Muscle layer of colon (tissue), 2 donors: ENCODE results near the gene RIGI.
"Not testable (repeated sequence)": the region's sequence is repeated elsewhere in the genome, so short reads cannot be mapped to it uniquely, and the experiment has no call there.

Experiments
- H3K27ac ChIP-seq: one replicate; pipeline ENCODE4 v1.7.0; 2013; ENCODE audit warnings: low read depth, mild to moderate bottlenecking, low read length, moderate library complexity
- H3K27me3 ChIP-seq, 2 donors: one replicate each; pipeline ENCODE4 v1.7.0; 2013; ENCODE audit warnings: low read length in 2 of 2, mild to moderate bottlenecking in 2 of 2; ENCODE audit not compliant: insufficient read depth in 2 of 2, control insufficient read depth in 1 of 2
- H3K36me3 ChIP-seq: one replicate; pipeline ENCODE4 v1.7.0; 2013; ENCODE audit warnings: mild to moderate bottlenecking, low read length; ENCODE audit not compliant: insufficient read depth
- H3K4me1 ChIP-seq: one replicate; pipeline ENCODE4 v1.7.0; 2013; ENCODE audit warnings: mild to moderate bottlenecking, low read length; ENCODE audit not compliant: insufficient read depth
- H3K4me3 ChIP-seq, 2 donors: one replicate each; pipeline ENCODE4 v1.7.0; 2013; ENCODE audit warnings: low read length in 2 of 2, low read depth in 1 of 2, mild to moderate bottlenecking in 1 of 2, moderate library complexity in 1 of 2
- H3K9ac ChIP-seq: one replicate; pipeline ENCODE4 v1.7.0; 2013; ENCODE audit warnings: low read length
- H3K9me3 ChIP-seq: one replicate; pipeline ENCODE4 v1.7.0; 2013; ENCODE audit warnings: mild to moderate bottlenecking, low read length
- donor health status: abdominal sarcoma.
- donor health status: Adenocarcinoma of cecum.

The RIGI gene

DNA sequence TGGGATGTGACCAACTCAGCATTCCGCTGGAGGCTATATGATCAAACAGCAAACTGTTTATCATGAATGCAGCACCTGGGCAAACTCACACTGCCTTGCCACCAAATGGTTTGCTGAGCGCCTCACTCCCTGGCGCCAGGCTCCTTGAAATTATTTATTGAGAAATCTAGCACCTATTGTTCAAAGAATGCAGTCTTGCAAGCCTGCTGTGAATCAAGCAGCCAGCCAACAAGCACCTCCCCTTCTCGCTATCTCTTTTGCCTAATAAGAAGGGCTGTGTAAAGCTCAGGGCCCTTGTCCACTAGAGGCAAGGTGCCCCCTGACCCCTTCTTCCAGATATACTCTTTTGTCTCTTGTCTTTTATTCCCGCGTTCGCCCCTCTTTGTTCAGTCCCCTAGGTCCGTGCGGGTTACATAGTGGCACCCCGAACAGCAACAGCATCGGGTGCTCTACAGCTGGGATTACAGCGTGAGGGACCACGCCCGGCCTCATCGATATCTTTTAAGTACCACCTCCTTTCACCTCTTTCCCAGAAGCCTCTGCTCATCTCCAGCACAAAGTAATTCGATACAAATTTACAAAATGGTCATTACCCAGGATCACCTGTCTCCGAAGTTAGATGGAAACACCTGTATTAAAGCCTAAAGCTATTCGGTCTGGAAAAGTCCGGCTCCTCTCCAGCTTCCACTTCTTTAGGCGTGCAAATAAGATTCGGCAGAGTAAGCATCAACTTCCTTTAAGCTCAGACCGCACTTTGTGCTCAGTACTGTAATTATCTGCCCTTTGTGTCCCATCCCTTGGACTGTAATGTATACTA, 896 bp downstream of the RIGI start:
- Histone ChIP-seq H3K36me3 (no peaks in the 10 kb centered on the region), H3K9me3 (no peaks in the 10 kb centered on the region), H3K4me3 (peak overlapping the region; percentile 79 to 84), H3K9ac (peak overlapping the region; percentile 76), H3K4me1 (peaks cover 24% of the 10 kb centered on the region), H3K27me3 (no peaks in the 10 kb centered on the region), H3K27ac (peak overlapping the region; percentile 87)

DNA sequence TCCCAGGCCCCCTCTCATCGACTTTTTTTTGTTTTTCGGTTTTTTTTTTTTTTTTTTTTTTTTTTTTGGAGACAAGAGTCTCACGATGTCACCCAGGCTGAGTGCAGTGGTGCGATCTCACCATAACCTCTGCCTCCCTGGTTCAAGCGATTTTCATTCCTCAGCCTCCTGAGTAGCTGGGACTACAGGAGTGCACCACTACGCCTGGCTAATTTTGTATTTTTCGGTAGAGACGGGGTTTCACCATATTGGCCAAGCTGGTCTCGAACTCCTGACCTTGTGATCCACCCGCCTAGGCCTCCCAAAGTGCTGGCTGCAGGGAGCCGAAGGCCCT, 1.5 kb downstream of the RIGI start:
- H3K27ac ChIP-seq = not testable (repeated sequence)

DNA sequence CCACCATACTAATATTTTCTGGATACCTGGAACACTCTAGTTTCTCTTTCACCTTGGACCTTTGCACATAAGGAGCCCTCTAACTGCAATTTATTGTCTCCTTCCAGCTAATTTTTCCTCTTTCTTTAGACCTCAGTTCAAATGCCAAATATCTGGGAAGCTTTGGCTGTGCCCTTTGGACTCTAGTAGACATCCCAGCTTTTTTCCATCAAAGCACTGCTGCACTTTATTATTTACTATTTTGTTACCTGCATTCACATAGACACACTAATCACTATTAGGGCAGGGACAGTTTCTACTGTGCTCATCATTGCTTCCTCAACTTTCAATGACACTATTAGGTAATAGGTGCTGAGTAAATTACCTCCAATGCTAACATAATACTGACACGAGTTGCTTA, 2.1 kb downstream of the RIGI start:
- no peaks in the 10 kb centered on the region for H3K9me3 ChIP-seq
- no peaks in the 10 kb centered on the region for H3K36me3 ChIP-seq
- H3K4me3 ChIP-seq = no peak overlapping the region
- H3K4me1 ChIP-seq = peaks cover 24% of the 10 kb centered on the region
- no peak overlapping the region for H3K27ac ChIP-seq
- H3K27me3 ChIP-seq = no peaks in the 10 kb centered on the region
- H3K9ac ChIP-seq = no peak overlapping the region

More for the DNA sequence above, 1.5 kb downstream of the RIGI start:
- Histone ChIP-seq H3K4me1 (peaks cover 24% of the 10 kb centered on the region), H3K4me3 (peak overlapping the region in 1 of 2 donors; percentile 79)
- H3K27me3 ChIP-seq, H3K36me3 ChIP-seq, H3K9me3 ChIP-seq, H3K9ac ChIP-seq: not testable (repeated sequence)

DNA sequence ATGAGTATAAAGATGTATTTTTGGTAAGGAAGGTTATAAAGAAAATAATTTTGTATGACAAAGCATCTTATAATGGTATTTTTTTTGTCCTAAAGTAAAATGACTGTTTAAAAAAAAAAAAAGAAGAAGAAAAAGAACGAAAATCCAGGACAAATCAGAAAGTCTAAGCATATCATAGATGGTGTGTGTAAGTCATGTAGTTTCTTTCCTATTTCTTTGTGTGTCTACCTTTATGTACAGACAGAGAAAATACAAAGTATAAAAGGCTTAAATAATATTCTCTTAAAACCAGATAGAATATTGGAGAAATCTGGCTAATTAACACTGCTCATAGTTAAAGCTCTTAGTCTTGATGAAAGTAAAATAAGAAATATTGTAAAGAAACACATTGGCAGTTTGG, 7.7 kb downstream of the RIGI start:
- no peak overlapping the region for H3K9ac ChIP-seq
- no peak overlapping the region for H3K27ac ChIP-seq
- no peaks in the 10 kb centered on the region for H3K4me1 ChIP-seq
- no peak overlapping the region for H3K4me3 ChIP-seq
- no peaks in the 10 kb centered on the region for H3K9me3 ChIP-seq
- H3K27me3 ChIP-seq = no peaks in the 10 kb centered on the region
- H3K36me3 ChIP-seq = no peaks in the 10 kb centered on the region

DNA sequence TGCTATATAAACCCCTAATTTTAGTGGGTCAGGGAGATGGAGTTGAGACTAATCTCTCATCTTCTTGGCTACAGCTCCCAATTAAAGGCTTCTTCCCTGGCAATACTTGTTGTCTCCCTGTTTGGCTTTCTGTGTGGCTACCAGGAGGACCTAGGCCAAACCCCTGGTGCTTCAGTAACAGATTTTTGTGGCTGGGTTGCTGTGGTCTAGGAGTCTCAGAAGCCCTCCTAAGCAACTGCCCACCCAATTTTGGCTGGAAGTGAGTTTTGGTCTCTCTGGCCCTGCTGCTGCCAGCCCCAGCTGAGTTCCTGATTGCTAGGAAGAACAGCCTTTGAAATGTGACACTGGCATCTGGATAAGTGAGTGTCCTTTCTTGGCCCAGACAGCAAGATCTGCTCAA, 9.8 kb downstream of the RIGI start:
- no peaks in the 10 kb centered on the region for H3K4me1 ChIP-seq
- no peak overlapping the region for H3K4me3 ChIP-seq
- H3K36me3 ChIP-seq = no peaks in the 10 kb centered on the region
- no peak overlapping the region for H3K9ac ChIP-seq
- no peaks in the 10 kb centered on the region for H3K9me3 ChIP-seq
- no peak overlapping the region for H3K27ac ChIP-seq
- no peaks in the 10 kb centered on the region for H3K27me3 ChIP-seq

DNA sequence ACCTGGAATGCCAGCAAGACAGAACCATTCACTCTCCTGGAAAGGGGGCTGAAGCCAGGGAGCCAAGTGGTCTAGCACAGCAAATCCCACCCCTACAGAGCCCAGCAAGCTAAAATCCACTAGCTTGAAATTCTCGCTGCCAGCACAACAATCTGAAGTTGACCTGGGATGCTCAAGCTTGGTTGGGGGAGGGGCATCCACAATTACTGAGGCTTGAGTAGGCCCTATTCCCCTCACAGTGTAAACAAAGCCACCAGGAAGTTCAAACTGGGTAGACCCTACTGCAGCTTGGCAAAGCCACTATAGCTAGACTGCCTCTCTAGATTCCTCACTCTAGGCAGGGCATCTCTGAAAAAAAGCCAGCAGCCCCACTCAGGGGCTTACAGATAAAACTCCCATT, 17.3 kb downstream of the RIGI start:
- Histone ChIP-seq H3K27me3 (no peaks in the 10 kb centered on the region), H3K4me3 (no peak overlapping the region), H3K27ac (no peak overlapping the region), H3K9ac (no peak overlapping the region), H3K4me1 (no peaks in the 10 kb centered on the region), H3K36me3 (no peaks in the 10 kb centered on the region), H3K9me3 (no peaks in the 10 kb centered on the region)

DNA sequence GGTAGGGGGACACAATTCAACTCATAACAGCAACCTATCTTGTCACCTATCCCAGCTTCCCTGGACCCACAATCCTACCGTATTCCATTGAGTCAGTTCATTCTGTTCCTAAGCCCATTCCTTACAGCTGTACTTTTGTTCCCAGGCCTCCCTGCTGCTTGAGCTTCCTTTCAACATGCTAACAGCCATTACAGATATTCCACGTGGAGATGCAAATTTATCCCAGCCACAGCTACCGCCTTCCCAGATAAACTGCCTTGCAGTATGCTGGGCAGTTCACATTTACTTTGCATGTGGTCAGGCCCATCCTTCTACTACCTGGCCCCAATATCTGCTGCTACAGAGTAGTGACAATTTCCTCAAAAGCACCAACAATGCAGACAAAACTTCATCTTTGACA, 23.0 kb downstream of the RIGI start:
- no peaks in the 10 kb centered on the region for H3K4me1 ChIP-seq
- no peak overlapping the region for H3K27ac ChIP-seq
- no peaks in the 10 kb centered on the region for H3K9me3 ChIP-seq
- no peak overlapping the region for H3K9ac ChIP-seq
- H3K36me3 ChIP-seq = peaks cover 3% of the 10 kb centered on the region
- H3K4me3 ChIP-seq = no peak overlapping the region
- no peaks in the 10 kb centered on the region for H3K27me3 ChIP-seq

DNA sequence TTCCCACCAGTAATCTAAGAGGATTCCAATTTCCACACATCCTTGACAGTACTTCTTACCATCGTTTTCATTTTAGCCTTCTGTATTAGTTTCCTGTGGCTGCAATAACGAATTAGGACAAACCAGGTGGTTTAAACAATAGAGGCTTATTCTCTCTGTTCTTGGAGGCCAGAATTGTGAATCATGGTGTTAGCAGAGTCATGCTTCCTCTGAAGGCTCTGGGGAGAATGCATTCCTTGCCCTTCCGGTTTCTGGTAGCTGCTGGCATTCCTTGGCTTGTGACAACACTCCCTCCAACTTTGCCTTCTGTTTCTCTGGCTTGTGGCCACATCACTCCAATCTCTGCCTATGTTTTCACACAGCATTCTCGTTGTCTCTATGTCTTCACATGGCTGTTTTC, 23.5 kb downstream of the RIGI start:
- no peaks in the 10 kb centered on the region for H3K9me3 ChIP-seq
- H3K9ac ChIP-seq = no peak overlapping the region
- H3K36me3 ChIP-seq = peaks cover 7% of the 10 kb centered on the region
- H3K27me3 ChIP-seq = no peaks in the 10 kb centered on the region
- H3K4me1 ChIP-seq = no peaks in the 10 kb centered on the region
- H3K27ac ChIP-seq = no peak overlapping the region
- no peak overlapping the region for H3K4me3 ChIP-seq

DNA sequence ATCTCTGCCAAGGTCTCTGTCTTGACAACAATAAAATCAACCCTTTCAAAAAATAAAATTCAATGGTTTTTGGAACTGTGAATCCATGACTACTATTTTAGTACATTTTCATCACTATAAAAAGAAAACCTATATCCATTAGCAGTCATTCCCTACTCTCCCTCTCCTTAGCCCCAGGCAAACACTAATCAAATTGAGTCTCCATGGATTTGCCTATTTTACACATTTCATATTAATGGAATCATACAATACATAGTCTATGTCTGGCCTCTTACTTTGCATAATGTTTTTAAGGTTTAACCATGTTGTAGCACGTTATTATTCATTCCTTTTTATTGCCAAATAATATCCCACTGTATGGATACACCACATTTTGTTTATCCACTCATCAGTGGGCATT, 24.1 kb downstream of the RIGI start:
- H3K9me3 ChIP-seq = no peaks in the 10 kb centered on the region
- no peaks in the 10 kb centered on the region for H3K27me3 ChIP-seq
- H3K4me1 ChIP-seq = no peaks in the 10 kb centered on the region
- H3K27ac ChIP-seq = no peak overlapping the region
- H3K9ac ChIP-seq = no peak overlapping the region
- no peak overlapping the region for H3K4me3 ChIP-seq
- peaks cover 9% of the 10 kb centered on the region for H3K36me3 ChIP-seq

DNA sequence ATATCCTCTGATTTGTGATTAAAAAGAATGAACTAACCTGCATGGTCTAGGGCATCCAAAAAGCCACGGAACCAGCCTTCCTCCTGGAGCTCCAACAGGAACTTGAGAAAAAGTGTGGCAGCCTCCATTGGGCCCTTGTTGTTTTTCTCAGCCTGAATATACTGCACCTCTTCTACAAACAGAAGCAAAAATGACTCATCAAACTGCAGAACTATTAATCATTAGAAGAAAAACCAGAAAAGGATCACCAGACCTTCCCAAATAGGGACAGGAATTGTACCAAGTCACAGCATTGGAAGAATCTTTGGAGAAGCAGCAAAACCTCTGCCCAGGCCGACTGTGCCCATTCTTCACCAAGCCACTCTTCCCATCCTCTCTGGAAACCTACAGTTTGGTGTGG, 25.2 kb downstream of the RIGI start:
- Histone ChIP-seq H3K4me1 (no peaks in the 10 kb centered on the region), H3K27me3 (no peaks in the 10 kb centered on the region), H3K9ac (no peak overlapping the region), H3K36me3 (peaks cover 18% of the 10 kb centered on the region), H3K27ac (no peak overlapping the region), H3K9me3 (no peaks in the 10 kb centered on the region), H3K4me3 (no peak overlapping the region)

DNA sequence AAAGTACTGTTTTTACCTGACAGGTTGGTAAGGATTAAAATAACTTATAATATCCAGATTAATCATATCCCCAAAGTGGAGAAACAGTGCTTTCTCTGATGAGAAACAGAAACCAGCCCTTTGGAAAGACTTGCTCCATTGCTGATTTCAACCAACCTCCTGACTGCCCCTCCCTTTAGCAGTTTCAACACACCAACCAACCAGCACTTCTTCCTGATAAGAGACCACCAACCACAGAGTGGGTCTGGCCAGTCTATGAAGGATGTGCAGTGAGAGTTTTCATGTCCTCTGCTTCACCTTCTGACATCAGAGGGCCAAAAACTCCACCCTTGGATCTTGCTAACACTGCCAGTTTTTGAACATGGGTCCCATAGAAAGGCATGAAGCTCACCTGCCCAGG, 28.1 kb downstream of the RIGI start:
- Histone ChIP-seq H3K4me3 (no peak overlapping the region), H3K36me3 (peaks cover 18% of the 10 kb centered on the region)

DNA sequence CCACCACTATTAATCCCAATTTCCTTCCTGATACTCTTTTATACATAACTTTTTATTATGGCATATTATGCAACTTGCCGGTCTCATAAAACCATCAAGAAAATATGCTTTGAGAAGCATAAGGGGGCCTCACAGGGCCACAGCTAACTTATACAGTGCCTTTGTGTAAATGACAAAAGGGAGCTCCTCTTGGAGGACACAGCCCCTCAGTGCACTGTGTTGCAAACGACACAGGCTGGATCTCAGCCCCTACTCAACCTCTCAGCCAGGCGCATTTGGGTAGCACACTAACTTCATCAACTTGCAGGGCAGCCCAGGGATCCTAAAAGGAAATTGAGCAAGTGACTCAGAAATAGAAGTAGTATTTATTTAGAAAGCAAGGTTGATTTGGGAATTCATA, 35.4 kb downstream of the RIGI start:
- H3K27me3 ChIP-seq = no peaks in the 10 kb centered on the region
- peaks cover 23% of the 10 kb centered on the region for H3K36me3 ChIP-seq
- no peak overlapping the region for H3K4me3 ChIP-seq
- no peak overlapping the region for H3K27ac ChIP-seq
- H3K9me3 ChIP-seq = no peaks in the 10 kb centered on the region
- H3K4me1 ChIP-seq = no peaks in the 10 kb centered on the region
- no peak overlapping the region for H3K9ac ChIP-seq

More for the DNA sequence above, 28.1 kb downstream of the RIGI start:
- Histone ChIP-seq H3K27ac (no peak overlapping the region), H3K27me3 (no peaks in the 10 kb centered on the region), H3K9me3 (no peaks in the 10 kb centered on the region), H3K4me1 (no peaks in the 10 kb centered on the region), H3K9ac (no peak overlapping the region)
